GM12874 (cell line): ENCODE data around the gene SYPL1.

ENCODE experiments used
- CTCF ChIP-seq: IDR thresholded peaks from 2 replicates; pipeline ENCODE4 v1.5.1; 2011; ENCODE audit warnings: low read depth, mild to moderate bottlenecking, control low read depth, low read length, moderate library complexity; ENCODE audit not compliant: insufficient read depth

SYPL1 gene

GRCh38 chr7:106126170-106126938 lies 14.2 kb upstream of the SYPL1 start:
- no peak for TF ChIP-seq CTCF

GRCh38 chr7:106125417-106125816 lies 13.3 kb upstream of the SYPL1 start:
- no peak for TF ChIP-seq CTCF

GRCh38 chr7:106124186-106124585 lies 12.1 kb upstream of the SYPL1 start:
- TF ChIP-seq CTCF = no peak

GRCh38 chr7:106122713-106123112 lies 10.6 kb upstream of the SYPL1 start:
- no peak for TF ChIP-seq CTCF

- TF ChIP-seq CTCF = no peak
Measured at GRCh38 chr7:106121189-106121810, 9.2 kb upstream of the SYPL1 start.

GRCh38 chr7:106120500-106120899 lies 8.4 kb upstream of the SYPL1 start:
- no peak for TF ChIP-seq CTCF

GRCh38 chr7:106119719-106120118 lies 7.6 kb upstream of the SYPL1 start:
- no peak for TF ChIP-seq CTCF
